ENCODE results near the gene OGG1. TPM values are rescaled to one million over a fixed set of nuclear protein-coding genes. Genes with fewer than 3 reads are reported as not detected.

OGG1 gene
- total RNA-seq, 1 donor from 2014 or later, result 17.2 TPM

- Histone ChIP-seq H3K27ac (no peak overlapping the region), H3K4me1 (peaks cover 21% of the 10 kb centered on the region), H3K36me3 (peaks cover 72% of the 10 kb centered on the region), H3K27me3 (no peaks in the 10 kb centered on the region), H3K4me3 (no peak overlapping the region), H3K9me3 (no peaks in the 10 kb centered on the region)
- no peak for DNase-seq
- ATAC-seq, result no peak
- intact Hi-C loops (cut with DNase I), result no loop called here
- no peak for TF ChIP-seq CTCF (IDR thresholded peaks at IDR 0.05)
Observed at GRCh38 chr3:9754678-9755077, 4.9 kb downstream of the OGG1 start.

GRCh38 chr3:9757427-9757826 lies 7.7 kb downstream of the OGG1 start:
- Histone ChIP-seq H3K27me3 (no peaks in the 10 kb centered on the region), H3K4me3 (no peak overlapping the region), H3K36me3 (peaks cover 77% of the 10 kb centered on the region), H3K9me3 (no peaks in the 10 kb centered on the region), H3K4me1 (peaks cover 8% of the 10 kb centered on the region), H3K27ac (no peak overlapping the region)
- intact Hi-C loops (cut with DNase I), result no loop called here
- no peak for DNase-seq
- no peak for TF ChIP-seq CTCF (IDR thresholded peaks at IDR 0.05)
- ATAC-seq, result no peak

GRCh38 chr3:9760779-9761505 lies 11.2 kb downstream of the OGG1 start:
- DNase-seq, result no peak
- Histone ChIP-seq H3K4me3 (no peak overlapping the region), H3K27ac (no peak overlapping the region), H3K36me3 (peaks cover 72% of the 10 kb centered on the region), H3K27me3 (no peaks in the 10 kb centered on the region), H3K9me3 (no peaks in the 10 kb centered on the region), H3K4me1 (no peaks in the 10 kb centered on the region)
- intact Hi-C loops (cut with DNase I), result no loop called here
- no peak for ATAC-seq
- TF ChIP-seq CTCF (IDR thresholded peaks at IDR 0.05), result no peak

GRCh38 chr3:9761919-9762318 lies 12.2 kb downstream of the OGG1 start:
- TF ChIP-seq CTCF (IDR thresholded peaks at IDR 0.05), result no peak
- H3K27me3 ChIP-seq, result no peaks in the 10 kb centered on the region
- H3K4me3 ChIP-seq, result no peak overlapping the region
- H3K9me3 ChIP-seq, result no peaks in the 10 kb centered on the region
- DNase-seq (no peak), ATAC-seq (no peak)
- H3K27ac ChIP-seq, result no peak overlapping the region
- intact Hi-C loops (cut with DNase I), result no loop called here
- H3K36me3 ChIP-seq, result peaks cover 67% of the 10 kb centered on the region
- no peaks in the 10 kb centered on the region for H3K4me1 ChIP-seq

- Histone ChIP-seq H3K9me3 (no peaks in the 10 kb centered on the region), H3K4me1 (peaks cover 4% of the 10 kb centered on the region), H3K27me3 (no peaks in the 10 kb centered on the region), H3K4me3 (no peak overlapping the region), H3K27ac (no peak overlapping the region), H3K36me3 (peaks cover 57% of the 10 kb centered on the region)
- intact Hi-C loops (cut with DNase I), result no loop called here
- no peak for TF ChIP-seq CTCF (IDR thresholded peaks at IDR 0.05)
- ATAC-seq (no peak), DNase-seq (no peak)
Observed at GRCh38 chr3:9762871-9763270, 13.1 kb downstream of the OGG1 start.

- Histone ChIP-seq H3K27me3 (no peaks in the 10 kb centered on the region), H3K4me1 (peaks cover 22% of the 10 kb centered on the region), H3K27ac (no peak overlapping the region), H3K4me3 (no peak overlapping the region), H3K36me3 (peaks cover 28% of the 10 kb centered on the region), H3K9me3 (no peaks in the 10 kb centered on the region)
- DNase-seq, result no peak
- no peak for TF ChIP-seq CTCF (IDR thresholded peaks at IDR 0.05)
- intact Hi-C loops (cut with DNase I), result no loop called here
- ATAC-seq, result no peak
Observed at GRCh38 chr3:9765865-9766264, 16.1 kb downstream of the OGG1 start.
